Fibroblast of the aortic adventitia (primary cell): ENCODE measurements around the gene RAD17. TPM values are rescaled to one million over a fixed set of nuclear protein-coding genes. Genes with fewer than 3 reads are reported as not detected.
"Not testable (repeated sequence)": the region's sequence is repeated elsewhere in the genome, so short reads cannot be mapped to it uniquely, and the experiment has no call there.

ENCODE experiments used
- DNase-seq: peaks from one replicate; pipeline ENCODE4 v3.0.0-alpha.2; 2010; ENCODE audit warnings: low read depth
- H3K4me3 ChIP-seq: 2 replicates; pipeline ENCODE4 v1.5.1; 2011; ENCODE audit warnings: low read depth, mild to moderate bottlenecking, control low read depth, low read length, moderate library complexity
- CTCF ChIP-seq: IDR thresholded peaks from 2 replicates; pipeline ENCODE4 v1.5.1; 2011; ENCODE audit warnings: mild to moderate bottlenecking, low read length, control low read depth, inconsistent platforms; ENCODE audit not compliant: insufficient read depth
- total RNA-seq: library from RNA; depleted of rRNA; stranded (reverse); fragments of >200 nt; gene quantifications from 2 replicates; pipeline ENCODE4 v1.2.3, GENCODE V29; 2012; ENCODE audit warnings: low replicate concordance

Gene RAD17
- total RNA-seq, 1 donor, result 26.1 TPM

DNA sequence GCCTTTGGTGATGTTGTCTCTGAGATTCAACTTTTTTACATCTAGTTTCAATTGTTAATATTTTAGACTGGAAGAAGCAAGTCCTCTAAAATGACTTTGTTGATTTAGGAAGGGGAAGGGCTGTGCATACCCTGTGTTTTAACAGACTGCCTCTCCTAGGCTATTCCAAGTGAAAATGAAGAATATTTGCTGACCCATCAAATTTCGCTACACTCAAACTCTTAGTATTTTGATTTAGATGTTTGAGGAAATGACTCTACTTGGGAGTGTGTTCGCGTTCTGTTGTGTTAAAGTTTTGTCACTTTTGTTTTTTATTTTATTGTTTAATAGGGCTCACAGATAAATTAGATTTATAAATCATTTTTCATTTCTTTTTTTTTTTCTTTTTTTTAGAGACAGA, 48.9 kb downstream of the RAD17 start:
- no peak overlapping the region for H3K4me3 ChIP-seq
- DNase-seq, result no peak
- TF ChIP-seq CTCF, result no peak

DNA sequence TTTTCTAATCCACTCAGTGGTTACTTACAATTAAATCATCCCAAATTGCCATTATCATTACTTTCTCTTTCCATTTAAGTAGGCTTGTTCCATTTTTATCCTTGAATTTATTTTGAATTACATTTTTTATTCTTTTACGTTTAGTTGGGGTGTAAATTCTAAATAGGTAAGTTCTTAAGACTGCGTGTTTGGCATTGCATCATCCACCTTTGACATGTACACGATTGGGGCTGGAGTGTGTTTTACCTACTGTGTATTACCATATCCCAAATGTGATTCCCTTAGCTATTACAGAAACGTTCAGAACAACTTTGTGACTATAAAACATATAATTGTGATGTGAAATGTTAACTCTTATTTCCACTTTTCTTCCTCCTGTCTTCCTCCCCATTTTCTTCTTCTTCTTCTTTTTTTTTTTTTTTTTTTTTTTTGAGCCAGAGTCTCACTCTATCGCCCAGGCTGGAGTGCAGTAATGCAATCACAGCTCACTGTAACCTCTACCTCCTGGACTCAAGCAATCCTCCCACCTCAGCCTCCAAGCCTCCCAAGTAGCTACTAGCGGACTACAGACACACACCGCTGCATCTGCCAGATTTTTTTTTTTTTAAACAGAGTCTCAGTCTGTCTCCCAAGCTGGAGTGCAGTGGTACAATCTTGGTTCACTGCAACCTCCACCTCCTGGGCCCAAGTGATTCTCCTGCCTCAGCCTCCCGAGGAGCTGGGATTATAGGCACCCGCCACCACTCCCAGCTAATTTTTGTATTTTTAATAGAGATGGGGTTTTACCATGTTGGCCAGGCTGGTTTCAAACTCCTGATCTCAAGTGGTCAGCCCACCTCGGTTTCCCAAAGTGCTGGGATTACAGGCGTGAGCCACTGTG, 62.0 kb downstream of the RAD17 start:
- no peak for TF ChIP-seq CTCF
- H3K4me3 ChIP-seq, result no peak overlapping the region
- no peak for DNase-seq

GRCh38 chr5:69432412-69433206, 63.0 kb downstream of the RAD17 start:
- TF ChIP-seq CTCF, result no peak
- no peak for DNase-seq
- H3K4me3 ChIP-seq, result no peak overlapping the region

- peak; percentile 35 for DNase-seq
- not testable (repeated sequence) for H3K4me3 ChIP-seq
Observed at GRCh38 chr5:69435276-69435884, 65.8 kb downstream of the RAD17 start.

DNA sequence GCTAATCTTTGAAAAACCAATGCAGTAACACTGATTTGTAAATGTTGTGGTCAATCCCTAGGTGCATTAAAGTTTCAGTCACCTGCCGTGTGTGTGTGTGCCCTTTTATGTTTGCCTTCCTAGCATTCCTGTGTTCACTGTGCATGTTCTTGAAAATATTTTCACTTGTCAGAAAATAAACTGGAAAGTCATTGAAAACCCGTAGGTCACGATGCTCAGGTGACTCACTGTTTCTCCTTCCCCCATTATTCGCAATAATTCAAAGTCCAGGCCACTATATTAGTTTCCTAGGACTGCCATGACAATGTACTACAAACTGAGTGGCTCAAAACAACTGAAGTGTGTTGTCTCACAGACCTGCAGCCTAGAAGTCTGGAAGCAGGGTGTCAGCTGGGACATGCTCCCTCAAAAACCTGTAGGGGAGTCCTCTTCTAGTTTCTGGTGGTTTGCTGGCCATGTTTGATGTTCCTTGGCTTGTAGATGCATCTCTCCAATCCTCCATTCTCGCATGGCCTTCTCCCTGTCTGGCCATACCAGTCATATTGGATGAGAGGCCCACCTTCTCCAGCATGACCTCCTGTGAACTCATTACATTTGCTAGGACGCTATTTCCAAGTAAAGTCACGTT, 74.6 kb downstream of the RAD17 start:
- no peak for TF ChIP-seq CTCF
- H3K4me3 ChIP-seq, result no peak overlapping the region
- no peak for DNase-seq

- DNase-seq, result no peak
- no peak overlapping the region for H3K4me3 ChIP-seq
- no peak for TF ChIP-seq CTCF
Observed at GRCh38 chr5:69449511-69449910, 79.9 kb downstream of the RAD17 start.
